ENCODE results near the gene PON3. TPM values are rescaled to one million over a fixed set of nuclear protein-coding genes. Genes with fewer than 3 reads are reported as not detected.

Gene PON3
- total and polyA plus RNA-seq, 11 donors = 0.21 to 1.8 (median 0.70) TPM

DNA sequence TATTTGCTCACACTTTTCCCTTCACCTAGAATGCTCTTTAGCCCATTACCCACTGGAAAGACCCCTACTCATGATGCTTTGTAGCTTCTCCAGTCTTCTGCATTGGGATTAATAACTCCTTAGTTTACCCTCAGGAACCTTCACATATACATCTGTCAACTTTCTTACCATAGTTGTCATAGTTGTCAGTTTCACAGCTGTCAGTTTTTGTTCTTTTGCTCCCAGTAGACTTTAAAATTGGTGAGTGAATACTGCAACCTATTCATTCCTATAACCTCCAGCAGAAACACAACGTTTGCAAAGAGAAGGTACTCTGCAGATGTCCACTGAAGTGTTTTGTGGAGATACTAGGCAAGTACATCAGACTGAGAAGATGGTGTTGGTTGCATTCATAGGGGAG is 74.5 kb downstream of the PON3 start:
- WGBS, 4 donors = 69 to 82% (median 76%) methylated on average over 1 of the region's 1 CpG
- TF ChIP-seq POLR2A (IDR thresholded peaks at IDR 0.05) = no peak
- TF ChIP-seq, protein P1, sequence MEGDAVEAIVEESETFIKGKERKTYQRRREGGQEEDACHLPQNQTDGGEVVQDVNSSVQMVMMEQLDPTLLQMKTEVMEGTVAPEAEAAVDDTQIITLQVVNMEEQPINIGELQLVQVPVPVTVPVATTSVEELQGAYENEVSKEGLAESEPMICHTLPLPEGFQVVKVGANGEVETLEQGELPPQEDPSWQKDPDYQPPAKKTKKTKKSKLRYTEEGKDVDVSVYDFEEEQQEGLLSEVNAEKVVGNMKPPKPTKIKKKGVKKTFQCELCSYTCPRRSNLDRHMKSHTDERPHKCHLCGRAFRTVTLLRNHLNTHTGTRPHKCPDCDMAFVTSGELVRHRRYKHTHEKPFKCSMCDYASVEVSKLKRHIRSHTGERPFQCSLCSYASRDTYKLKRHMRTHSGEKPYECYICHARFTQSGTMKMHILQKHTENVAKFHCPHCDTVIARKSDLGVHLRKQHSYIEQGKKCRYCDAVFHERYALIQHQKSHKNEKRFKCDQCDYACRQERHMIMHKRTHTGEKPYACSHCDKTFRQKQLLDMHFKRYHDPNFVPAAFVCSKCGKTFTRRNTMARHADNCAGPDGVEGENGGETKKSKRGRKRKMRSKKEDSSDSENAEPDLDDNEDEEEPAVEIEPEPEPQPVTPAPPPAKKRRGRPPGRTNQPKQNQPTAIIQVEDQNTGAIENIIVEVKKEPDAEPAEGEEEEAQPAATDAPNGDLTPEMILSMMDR (IDR thresholded peaks at IDR 0.05) = no peak
- Histone ChIP-seq H3K4me1 (no peaks in the 10 kb centered on the region), H3K27me3 (peaks cover 0 to 29% (median 5%) of the 10 kb centered on the region in 9 donors), H3K36me3 (no peaks in the 10 kb centered on the region), H3K27ac (no peak overlapping the region), H3K9me3 (no peaks in the 10 kb centered on the region), H3K4me3 (no peak overlapping the region)
- no peak for ATAC-seq
- no peak for DNase-seq
- intact Hi-C loops (cut with DNase I) = no loop called here

DNA sequence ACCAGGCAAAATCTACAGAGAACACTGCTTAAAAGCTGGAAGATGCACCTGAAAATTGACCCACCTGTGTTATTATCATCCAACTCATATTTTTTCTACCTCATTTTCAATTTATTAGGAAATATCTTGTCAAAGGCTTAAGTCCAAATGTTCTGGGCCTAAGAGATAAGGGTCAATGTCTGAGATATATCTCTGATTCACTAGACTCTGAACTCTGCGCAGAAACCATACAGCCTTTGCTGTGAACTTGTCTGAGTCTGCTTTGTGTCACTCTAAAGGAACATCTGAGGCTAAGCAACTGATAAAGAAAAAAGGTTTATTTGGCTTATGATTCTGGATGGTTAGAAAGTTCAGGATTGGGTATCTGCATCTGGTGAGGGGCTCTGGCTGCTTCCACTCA is 75.5 kb downstream of the PON3 start:
- intact Hi-C loops (cut with DNase I) = no loop called here
- Histone ChIP-seq H3K4me1 (no peaks in the 10 kb centered on the region), H3K9me3 (no peaks in the 10 kb centered on the region), H3K4me3 (no peak overlapping the region), H3K27ac (no peak overlapping the region), H3K36me3 (no peaks in the 10 kb centered on the region), H3K27me3 (peaks cover 0 to 26% (median 5%) of the 10 kb centered on the region in 9 donors)
- TF ChIP-seq, protein P1 (IDR thresholded peaks at IDR 0.05) = no peak
- WGBS, 4 donors = 87 to 100% (median 94%) methylated on average over 1 of the region's 1 CpG
- DNase-seq (no peak), ATAC-seq (no peak)

DNA sequence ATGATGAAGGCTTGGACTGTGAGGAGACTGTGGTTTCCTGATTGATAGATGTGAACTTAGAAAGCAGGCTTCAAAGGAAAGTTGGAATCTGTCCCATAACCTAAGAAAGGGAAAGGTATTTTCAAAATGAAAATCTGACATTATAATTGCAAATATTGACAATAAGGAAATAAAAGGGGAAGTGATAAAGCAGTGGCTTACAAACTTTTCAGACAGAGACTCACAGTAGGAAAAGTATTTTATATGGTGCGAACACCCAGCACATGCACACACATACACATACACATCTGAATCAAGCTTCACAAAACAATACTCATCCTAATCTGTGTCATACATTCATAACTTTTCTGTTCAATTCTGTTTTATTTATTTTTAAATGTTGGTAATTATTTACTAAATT is 76.6 kb downstream of the PON3 start:
- intact Hi-C loops (cut with DNase I) = no loop called here
- TF ChIP-seq, protein P1 (IDR thresholded peaks at IDR 0.05) = no peak
- no peak for TF ChIP-seq POLR2A (IDR thresholded peaks at IDR 0.05)
- 93 to 97% (median 95%) methylated on average over 1 of the region's 1 CpG for WGBS, 4 donors
- H3K27ac ChIP-seq = no peak overlapping the region
- H3K36me3 ChIP-seq = no peaks in the 10 kb centered on the region
- H3K4me1 ChIP-seq = no peaks in the 10 kb centered on the region
- no peak for DNase-seq
- no peak for ATAC-seq
- H3K9me3 ChIP-seq = no peaks in the 10 kb centered on the region
- no peak overlapping the region for H3K4me3 ChIP-seq
- peaks cover 0 to 15% (median 5%) of the 10 kb centered on the region in 9 donors for H3K27me3 ChIP-seq

DNA sequence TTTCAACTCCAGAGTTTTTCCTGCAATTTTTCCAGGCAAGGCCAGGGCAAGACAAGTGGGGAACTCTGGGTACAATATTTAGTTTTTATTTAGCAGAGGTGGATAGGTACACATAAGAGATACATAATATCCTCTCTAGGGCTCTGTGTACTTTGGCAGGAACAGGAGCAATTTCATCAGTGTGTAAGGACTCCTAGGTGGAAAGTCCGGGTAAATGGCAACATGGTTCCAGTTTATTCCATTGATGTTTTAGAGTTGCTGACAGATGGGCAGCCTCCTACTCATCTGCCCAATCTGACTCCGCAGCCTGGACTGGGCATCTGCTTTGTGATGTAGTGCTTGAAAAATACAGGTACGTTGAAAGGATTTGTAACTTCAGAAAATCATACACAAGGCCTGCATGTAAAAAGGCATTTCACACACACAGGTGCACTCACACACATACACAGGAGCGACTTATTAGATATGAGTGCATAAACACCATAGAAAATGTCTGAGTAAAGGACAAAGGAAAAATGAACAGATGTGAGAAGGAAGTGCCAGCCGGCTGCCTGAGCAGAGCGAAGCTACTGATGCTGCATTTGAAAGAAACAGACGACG is 77.6 kb downstream of the PON3 start:
- Histone ChIP-seq H3K27me3 (peaks cover 0 to 7% (median 0%) of the 10 kb centered on the region in 9 donors), H3K4me1 (no peaks in the 10 kb centered on the region), H3K4me3 (no peak overlapping the region), H3K27ac (no peak overlapping the region), H3K36me3 (no peaks in the 10 kb centered on the region), H3K9me3 (no peaks in the 10 kb centered on the region)
- DNase-seq = no peak
- ATAC-seq = no peak
- TF ChIP-seq POLR2A (IDR thresholded peaks at IDR 0.05) = no peak
- TF ChIP-seq, protein P1 (IDR thresholded peaks at IDR 0.05) = no peak
- WGBS, 4 donors = 88 to 89% (median 88%) methylated on average over 8 of the region's 8 CpGs
- intact Hi-C loops (cut with DNase I) = no loop called here
